A549 (cell line): ENCODE results near the gene PLEKHG3. TPM values are rescaled to one million over a fixed set of nuclear protein-coding genes. Genes with fewer than 3 reads are reported as not detected.
A peak's percentile ranks its signal among the peaks of the same experiment; 100 is the strongest.

Experiments
- ATAC-seq, 2 experiments: fragments of 200-7000 bp in 1 of 2; fragments of >200 bp in 1 of 2; cut with Nextera tagmentation in 1 of 2; cut with Tn5 transposase in 1 of 2; 3 replicates each; pipeline versions ENCODE4 v1.8.0 to v1.9.1; 2018 to 2020; ENCODE audit warnings: mild to moderate bottlenecking in 1 of 2, moderate library complexity in 1 of 2
- CTCF ChIA-PET: fragments of 300-600 bp; sonication (Branson Sonifier 250); formaldehyde crosslinking; extraction: SDS; loops from one replicate; lab custom pipeline; 2021; ENCODE audit warnings: antibody characterized with exemption, inconsistent platforms; lab: Yijun Ruan, JAX
- POLR2A ChIA-PET: fragments of 350-600 bp; formaldehyde crosslinking; extraction: SDS; loops from one replicate; lab custom pipeline; 2021; ENCODE audit warnings: antibody characterized with exemption, inconsistent platforms; lab: Yijun Ruan, JAX
- DNase-seq, 2 experiments: peaks; one replicate each; pipeline versions ENCODE4 v3.0.0 to v3.0.0-alpha.2; 2011 to 2016; ENCODE audit warnings: low read depth in 1 of 2, low spot score in 1 of 2
- FAIRE-seq: peaks from 2 replicates; lab custom pipeline; 2011; peaks lifted over from hg19 to GRCh38; lab: Jason Lieb, UNC
- H3K27ac ChIP-seq, 2 experiments: fragments of >200 bp; sonication (Bioruptor Twin); formaldehyde crosslinking; 3 replicates each; pipeline ENCODE4 v1.5.1; 2016 to 2017
- H3K4me1 ChIP-seq: fragments of >200 bp; sonication (Bioruptor Twin); formaldehyde crosslinking; 3 replicates; pipeline ENCODE4 v1.6.1; 2016
- H3K4me2 ChIP-seq: fragments of >200 bp; sonication (Bioruptor Twin); formaldehyde crosslinking; 3 replicates; pipeline ENCODE4 v1.6.1; 2016
- H3K4me3 ChIP-seq: fragments of >200 bp; sonication (Bioruptor Twin); formaldehyde crosslinking; 3 replicates; pipeline ENCODE4 v1.5.1; 2016
- H3K9me3 ChIP-seq: fragments of >200 bp; sonication (Bioruptor Twin); formaldehyde crosslinking; 3 replicates; pipeline ENCODE4 v1.6.1; 2016
- CHD2 ChIP-seq: fragments of 150-350 bp; IDR thresholded peaks from 2 replicates; pipeline ENCODE4 v1.6.1; 2014; ENCODE audit warnings: low read length; ENCODE audit not compliant: partially characterized antibody
- EHF ChIP-seq: fragments of 250-450 bp; sonication (Bioruptor Pico); IDR thresholded peaks from 2 replicates; pipeline ENCODE4 v1.5.0; 2020; ENCODE audit warnings: mild to moderate bottlenecking
- EP300 ChIP-seq, 2 experiments: fragments of >200 bp; sonication (Bioruptor Twin); formaldehyde crosslinking; IDR thresholded peaks; 2 replicates in 1 of 2; 3 replicates in 1 of 2; pipeline ENCODE4 v1.6.1; 2016 to 2017
- FOSL2 ChIP-seq, 2 experiments: fragments of 450-650 bp in 1 of 2; fragments of >200 bp in 1 of 2; sonication (Bioruptor Twin) in 1 of 2; formaldehyde crosslinking; IDR thresholded peaks; 2 replicates each; pipeline versions ENCODE4 v1.5.0 to v1.6.1; 2016 to 2020; ENCODE audit warnings: mild to moderate bottlenecking in 1 of 2, moderate library complexity in 1 of 2
- FOXS1 ChIP-seq: fragments of 250-450 bp; sonication (Bioruptor Pico); IDR thresholded peaks from 2 replicates; pipeline ENCODE4 v1.5.0; 2020; ENCODE audit warnings: mild to moderate bottlenecking, moderate library complexity
- HOXB13 ChIP-seq: fragments of 250-450 bp; sonication (Bioruptor Pico); IDR thresholded peaks from 2 replicates; pipeline ENCODE4 v1.5.0; 2020; ENCODE audit warnings: low read depth, mild to moderate bottlenecking, moderate library complexity
- HOXB5 ChIP-seq: fragments of 250-450 bp; sonication (Bioruptor Pico); IDR thresholded peaks from 2 replicates; pipeline ENCODE4 v1.5.0; 2020; ENCODE audit warnings: mild to moderate bottlenecking, moderate library complexity
- NPAS2 ChIP-seq: fragments of 250-450 bp; sonication (Bioruptor Pico); IDR thresholded peaks from 2 replicates; pipeline ENCODE4 v1.8.0; 2022; ENCODE audit warnings: mild to moderate bottlenecking, moderate library complexity, borderline replicate concordance
- NR3C1 ChIP-seq: fragments of >200 bp; sonication (Bioruptor Twin); formaldehyde crosslinking; IDR thresholded peaks from 3 replicates; pipeline ENCODE4 v1.6.1; 2017
- RAD21 ChIP-seq, 2 experiments: fragments of >200 bp in 1 of 2; sonication (Bioruptor Twin) in 1 of 2; formaldehyde crosslinking in 1 of 2; IDR thresholded peaks in 1 of 2; conservative IDR thresholded peaks in 1 of 2; 2 replicates in 1 of 2; 3 replicates in 1 of 2; pipeline ENCODE4 v1.6.1; 2012 to 2018; ENCODE audit warnings: inconsistent platforms in 1 of 2
- RCOR1 ChIP-seq: fragments of 150-350 bp; IDR thresholded peaks from 2 replicates; pipeline ENCODE4 v1.6.1; 2014; ENCODE audit warnings: antibody characterized with exemption, low read length, low read depth
- ZNF302 ChIP-seq: fragments of 250-450 bp; sonication (Bioruptor Pico); IDR thresholded peaks from 2 replicates; pipeline ENCODE4 v1.9.0; 2021; ENCODE audit warnings: inconsistent platforms, mild to moderate bottlenecking, moderate library complexity
- WGBS: methylation state at CpG from one replicate; pipeline ENCODE4 v1.1.6; 2017; ENCODE audit errors: missing lambda C conversion rate; 5-methylcytosine and 5-hydroxymethylcytosine counted together
- polyA plus RNA-seq, 4 experiments: library from polyadenylated mRNA; depleted of rRNA in 3 of 4; stranded (reverse); fragments of >200 nt; fragmentation: RNase III in 1 of 4; extraction: RNeasy Plus Mini Kit Qiagen cat#74134 plus additional on column Dnase treatment in 1 of 4; gene quantifications; 2 replicates in 3 of 4; 3 replicates in 1 of 4; pipeline ENCODE4 v1.2.3, GENCODE V29; 2011 to 2017
- TF ChIP-seq, protein P1 (sequence below): IDR thresholded peaks from 2 replicates; pipeline ENCODE4 v1.6.1; 2012; ENCODE audit warnings: low read depth, borderline replicate concordance
- TF ChIP-seq, protein P2 (sequence below): fragments of >200 bp; sonication (Bioruptor Twin); formaldehyde crosslinking; IDR thresholded peaks from 3 replicates; pipeline ENCODE4 v1.5.1; 2016
- TF ChIP-seq, protein P3 (sequence below): IDR thresholded peaks from 2 replicates; pipeline ENCODE4 v1.6.1; 2012
- TF ChIP-seq, protein P4 (sequence below): fragments of 450-650 bp; IDR thresholded peaks from 2 replicates; pipeline ENCODE4 v1.6.1; 2014; ENCODE audit warnings: antibody characterized with exemption

Gene PLEKHG3
- polyA plus RNA-seq, 2 of the 4 experiments (the other 2 are of a cell fraction) = 21.9 to 30.5 TPM

DNA sequence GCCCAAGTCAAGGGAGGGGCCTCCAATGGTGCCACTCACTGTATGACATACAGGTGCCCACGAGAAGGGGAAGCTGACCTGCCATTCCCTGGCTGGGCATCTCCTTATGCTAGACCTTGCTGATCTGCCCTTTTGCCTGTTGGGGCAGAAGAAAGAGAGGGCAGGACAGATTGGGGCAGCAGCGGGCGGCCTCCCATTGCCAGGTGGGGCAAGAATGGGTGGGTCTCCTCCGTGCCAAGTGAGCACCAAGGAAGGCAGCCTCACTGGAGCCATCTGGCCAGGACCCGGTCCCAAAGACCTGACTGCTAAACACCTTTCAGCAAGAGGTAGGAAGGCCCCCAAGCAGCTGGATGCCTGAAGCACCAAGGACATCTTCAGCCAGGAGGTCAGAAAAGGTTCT, 50.5 kb downstream of the PLEKHG3 start:
- no peak for TF ChIP-seq HOXB5 (CRISPR knock-in tag)
- TF ChIP-seq NPAS2 (CRISPR knock-in tag) = no peak
- no peak for TF ChIP-seq FOSL2 (IDR thresholded peaks at IDR 0.05)
- no peak for TF ChIP-seq FOSL2 (CRISPR knock-in tag; IDR thresholded peaks at IDR 0.05)
- TF ChIP-seq ZNF302 = no peak
- no peak for TF ChIP-seq EP300 (IDR thresholded peaks at IDR 0.05)
- no peak for TF ChIP-seq CHD2
- TF ChIP-seq NR3C1 = no peak
- TF ChIP-seq FOXS1 (CRISPR knock-in tag) = no peak
- no peak for TF ChIP-seq RAD21 (conservative IDR thresholded peaks at IDR 0.05 in 1 of 2, IDR thresholded peaks at IDR 0.05 in 1 of 2)
- TF ChIP-seq, protein P1, sequence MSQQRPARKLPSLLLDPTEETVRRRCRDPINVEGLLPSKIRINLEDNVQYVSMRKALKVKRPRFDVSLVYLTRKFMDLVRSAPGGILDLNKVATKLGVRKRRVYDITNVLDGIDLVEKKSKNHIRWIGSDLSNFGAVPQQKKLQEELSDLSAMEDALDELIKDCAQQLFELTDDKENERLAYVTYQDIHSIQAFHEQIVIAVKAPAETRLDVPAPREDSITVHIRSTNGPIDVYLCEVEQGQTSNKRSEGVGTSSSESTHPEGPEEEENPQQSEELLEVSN = no peak
- no peak for TF ChIP-seq EHF (CRISPR knock-in tag)
- TF ChIP-seq, protein P2, sequence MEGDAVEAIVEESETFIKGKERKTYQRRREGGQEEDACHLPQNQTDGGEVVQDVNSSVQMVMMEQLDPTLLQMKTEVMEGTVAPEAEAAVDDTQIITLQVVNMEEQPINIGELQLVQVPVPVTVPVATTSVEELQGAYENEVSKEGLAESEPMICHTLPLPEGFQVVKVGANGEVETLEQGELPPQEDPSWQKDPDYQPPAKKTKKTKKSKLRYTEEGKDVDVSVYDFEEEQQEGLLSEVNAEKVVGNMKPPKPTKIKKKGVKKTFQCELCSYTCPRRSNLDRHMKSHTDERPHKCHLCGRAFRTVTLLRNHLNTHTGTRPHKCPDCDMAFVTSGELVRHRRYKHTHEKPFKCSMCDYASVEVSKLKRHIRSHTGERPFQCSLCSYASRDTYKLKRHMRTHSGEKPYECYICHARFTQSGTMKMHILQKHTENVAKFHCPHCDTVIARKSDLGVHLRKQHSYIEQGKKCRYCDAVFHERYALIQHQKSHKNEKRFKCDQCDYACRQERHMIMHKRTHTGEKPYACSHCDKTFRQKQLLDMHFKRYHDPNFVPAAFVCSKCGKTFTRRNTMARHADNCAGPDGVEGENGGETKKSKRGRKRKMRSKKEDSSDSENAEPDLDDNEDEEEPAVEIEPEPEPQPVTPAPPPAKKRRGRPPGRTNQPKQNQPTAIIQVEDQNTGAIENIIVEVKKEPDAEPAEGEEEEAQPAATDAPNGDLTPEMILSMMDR = no peak
- DNase-seq (no peak), FAIRE-seq (no peak), ATAC-seq (no peak)
- Histone ChIP-seq H3K27ac (peak overlapping the region in 1 of 2 experiments; percentile 60; a peak in 3 of 6 replicates), H3K4me2 (no peak overlapping the region), H3K4me3 (no peak overlapping the region), H3K9me3 (no peaks in the 10 kb centered on the region), H3K4me1 (peaks cover 45% of the 10 kb centered on the region)
- CTCF ChIA-PET = interaction anchor here (1.1 to 2.1 kb wide), 3 partner anchors 9 to 12 kb away, joined by 4 to 7 read pairs (median 7); no protein-coding TSS in a partner anchor
- 83% methylated on average over 4 of the region's 5 CpGs for whole genome bisulfite sequencing
- POLR2A ChIA-PET = no interaction called here

DNA sequence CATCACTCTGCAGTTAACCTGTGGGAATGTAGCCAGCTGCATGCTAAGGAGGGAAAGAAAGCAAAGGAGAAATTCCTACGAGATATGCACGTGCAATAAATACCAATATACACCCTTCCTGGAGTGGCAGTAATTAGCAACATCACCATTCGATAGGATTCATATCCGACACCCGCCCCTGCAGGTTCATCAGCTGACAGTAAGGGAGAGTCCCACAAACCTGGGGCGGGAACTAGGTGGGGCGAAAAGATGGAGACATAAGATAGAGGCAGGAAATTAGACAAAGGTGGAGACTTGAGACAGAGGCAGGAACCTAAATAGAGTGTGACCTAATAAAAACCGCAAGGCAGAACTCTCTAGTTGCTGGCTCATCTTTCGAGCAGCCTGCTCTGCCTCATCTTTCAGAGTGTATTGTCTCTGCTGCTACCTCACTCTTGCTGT, 51.6 kb downstream of the PLEKHG3 start:
- no peak for ATAC-seq
- WGBS = 83% methylated on average over 9 of the region's 9 CpGs
- H3K4me1 ChIP-seq = peaks cover 56% of the 10 kb centered on the region
- TF ChIP-seq HOXB13 (CRISPR knock-in tag) (no peak), RAD21 (conservative IDR thresholded peaks at IDR 0.05 in 1 of 2, IDR thresholded peaks at IDR 0.05 in 1 of 2) (no peak)
- TF ChIP-seq, protein P3, sequence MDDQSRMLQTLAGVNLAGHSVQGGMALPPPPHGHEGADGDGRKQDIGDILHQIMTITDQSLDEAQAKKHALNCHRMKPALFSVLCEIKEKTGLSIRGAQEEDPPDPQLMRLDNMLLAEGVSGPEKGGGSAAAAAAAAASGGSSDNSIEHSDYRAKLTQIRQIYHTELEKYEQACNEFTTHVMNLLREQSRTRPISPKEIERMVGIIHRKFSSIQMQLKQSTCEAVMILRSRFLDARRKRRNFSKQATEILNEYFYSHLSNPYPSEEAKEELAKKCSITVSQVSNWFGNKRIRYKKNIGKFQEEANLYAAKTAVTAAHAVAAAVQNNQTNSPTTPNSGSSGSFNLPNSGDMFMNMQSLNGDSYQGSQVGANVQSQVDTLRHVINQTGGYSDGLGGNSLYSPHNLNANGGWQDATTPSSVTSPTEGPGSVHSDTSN = no peak
- TF ChIP-seq, protein P4, sequence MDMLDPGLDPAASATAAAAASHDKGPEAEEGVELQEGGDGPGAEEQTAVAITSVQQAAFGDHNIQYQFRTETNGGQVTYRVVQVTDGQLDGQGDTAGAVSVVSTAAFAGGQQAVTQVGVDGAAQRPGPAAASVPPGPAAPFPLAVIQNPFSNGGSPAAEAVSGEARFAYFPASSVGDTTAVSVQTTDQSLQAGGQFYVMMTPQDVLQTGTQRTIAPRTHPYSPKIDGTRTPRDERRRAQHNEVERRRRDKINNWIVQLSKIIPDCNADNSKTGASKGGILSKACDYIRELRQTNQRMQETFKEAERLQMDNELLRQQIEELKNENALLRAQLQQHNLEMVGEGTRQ = no peak
- TF ChIP-seq, all 56 proteins: peak for 0
- H3K9me3 ChIP-seq = no peaks in the 10 kb centered on the region
- POLR2A ChIA-PET = no interaction called here
- H3K4me2 ChIP-seq = no peak overlapping the region
- H3K27ac ChIP-seq = peak overlapping the region in 1 of 2 experiments; percentile 60; a peak in 3 of 6 replicates
- H3K4me3 ChIP-seq = no peak overlapping the region
- FAIRE-seq (no peak), DNase-seq (no peak)
- CTCF ChIA-PET = interaction anchor here (0.6 to 7.4 kb wide), 7 partner anchors 9 to 119 kb away, joined by 3 to 147 read pairs (median 7); no protein-coding TSS in a partner anchor

DNA sequence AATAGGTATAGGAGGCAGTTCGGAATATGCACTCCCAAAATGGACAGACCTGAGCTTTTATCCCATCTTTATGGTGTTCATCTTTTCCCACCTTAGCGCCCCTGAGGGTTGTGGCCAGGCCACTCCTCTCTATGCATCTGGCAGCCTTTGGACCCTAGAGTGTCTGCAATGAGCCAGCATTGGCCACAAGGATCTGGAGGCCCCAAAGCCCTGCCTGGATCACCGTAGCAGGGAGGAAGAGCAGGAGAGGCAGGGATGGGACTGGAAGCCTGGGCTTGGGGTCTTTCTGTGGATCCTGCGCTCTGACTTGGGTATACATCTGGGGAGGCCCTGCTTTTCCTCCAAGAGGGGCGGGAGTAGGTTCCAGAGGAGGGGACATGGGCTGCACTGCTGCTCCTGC, 52.5 kb downstream of the PLEKHG3 start:
- Histone ChIP-seq H3K4me2 (no peak overlapping the region), H3K4me1 (peaks cover 66% of the 10 kb centered on the region), H3K4me3 (no peak overlapping the region), H3K9me3 (no peaks in the 10 kb centered on the region), H3K27ac (peak overlapping the region; percentile 92 to 93; a peak in 5 of 6 replicates)
- FAIRE-seq (no peak), DNase-seq (no peak), ATAC-seq (no peak)
- no peak for TF ChIP-seq HOXB5 (CRISPR knock-in tag)
- no peak for TF ChIP-seq RCOR1
- CTCF ChIA-PET = interaction anchor here (0.8 to 7.4 kb wide), 5 partner anchors 8 to 135 kb away, joined by 3 to 147 read pairs (median 3); no protein-coding TSS in a partner anchor
- POLR2A ChIA-PET = no interaction called here
- WGBS = 97% methylated on average over 4 of the region's 5 CpGs
